PC-9 (cell line): Measurements from ENCODE around the gene ATF7IP. TPM values are rescaled to one million over a fixed set of nuclear protein-coding genes. Genes with fewer than 3 reads are reported as not detected.
"Not testable (repeated sequence)": the region's sequence is repeated elsewhere in the genome, so short reads cannot be mapped to it uniquely, and the experiment has no call there.

Source experiments
- BruUV-seq: library from RNA; stranded (reverse); fragments of 400-500 nt; replicated peaks from 2 replicates; lab custom pipeline; 2021; lab: Mats Ljungman, UMichigan
- CTCF ChIA-PET: fragments of 300-600 bp; sonication (Branson Sonifier 250); formaldehyde crosslinking; loops from one replicate; lab custom pipeline; 2022; ENCODE audit warnings: antibody characterized with exemption; lab: Charles Lee
- POLR2A ChIA-PET: fragments of 300-600 bp; sonication (Branson Sonifier 250); formaldehyde crosslinking; loops from one replicate; lab custom pipeline; 2022; ENCODE audit warnings: antibody characterized with exemption; ENCODE audit not compliant: unreplicated experiment; lab: Charles Lee
- DNase-seq, 2 experiments: peaks; one replicate each; pipeline versions ENCODE4 v3.0.0 to v3.0.0-alpha.2; 2015 to 2022; ENCODE audit warnings: mixed read lengths in 1 of 2
- H2AFZ ChIP-seq: fragments of 200-600 bp; sonication (generic); 2 replicates; pipeline ENCODE4 v1.8.1; 2017; ENCODE audit warnings: antibody characterized with exemption
- H3F3A ChIP-seq: fragments of 200-600 bp; sonication (generic); 2 replicates; pipeline ENCODE4 v1.8.1; 2017; ENCODE audit warnings: antibody characterized with exemption, mild to moderate bottlenecking, low read depth; ENCODE audit not compliant: insufficient read depth
- H3K27ac ChIP-seq: fragments of 200-600 bp; sonication (generic); 2 replicates; pipeline ENCODE4 v1.6.1; 2016; ENCODE audit warnings: mixed run types
- H3K27me3 ChIP-seq: fragments of 200-600 bp; sonication (generic); 2 replicates; pipeline ENCODE4 v1.6.1; 2016; ENCODE audit warnings: low read depth, mixed run types; ENCODE audit not compliant: insufficient read depth
- H3K36me3 ChIP-seq: fragments of 200-600 bp; sonication (generic); 2 replicates; pipeline ENCODE4 v1.6.1; 2016; ENCODE audit warnings: low read depth, mixed run types
- H3K4me1 ChIP-seq: fragments of 200-600 bp; sonication (generic); replicated peaks from 2 replicates; pipeline ENCODE4 v1.6.1; 2016; ENCODE audit warnings: mixed run types; ENCODE audit not compliant: insufficient read depth
- H3K4me2 ChIP-seq: fragments of 200-600 bp; sonication (generic); 2 replicates; pipeline ENCODE4 v1.6.1; 2017; ENCODE audit warnings: mixed run types
- H3K4me3 ChIP-seq: fragments of 200-600 bp; sonication (generic); 2 replicates; pipeline ENCODE4 v1.6.1; 2016; ENCODE audit warnings: mixed run types
- H3K79me2 ChIP-seq: fragments of 200-600 bp; sonication (generic); 2 replicates; pipeline ENCODE4 v1.6.1; 2017; ENCODE audit warnings: low read depth, mixed run types
- H3K9me2 ChIP-seq: fragments of 200-600 bp; sonication (generic); 2 replicates; pipeline ENCODE4 v1.8.1; 2017; ENCODE audit warnings: mild to moderate bottlenecking; ENCODE audit not compliant: insufficient read depth
- H3K9me3 ChIP-seq: fragments of 200-600 bp; sonication (generic); 2 replicates; pipeline ENCODE4 v1.8.1; 2016; ENCODE audit warnings: low read depth; ENCODE audit not compliant: insufficient read depth
- H4K20me1 ChIP-seq: fragments of 200-600 bp; sonication (generic); 2 replicates; pipeline ENCODE4 v1.8.1; 2017; ENCODE audit not compliant: insufficient read depth
- EZH2 ChIP-seq: fragments of 200-600 bp; sonication (generic); IDR thresholded peaks from 2 replicates; pipeline ENCODE4 v1.8.0; 2017; ENCODE audit warnings: antibody characterized with exemption, low read depth
- intact Hi-C: fragments of 100-400 bp; cut with micrococcal nuclease; formaldehyde crosslinking; loops from one replicate; pipeline ENCODE4 v1.10.0; 2022; ENCODE audit not compliant: unreplicated experiment
- total RNA-seq: library from RNA; stranded (reverse); gene quantifications from 2 replicates; pipeline ENCODE4 v1.2.3, GENCODE V29; 2021
- TF ChIP-seq, protein P1 (sequence below): fragments of 200-600 bp; sonication (generic); conservative IDR thresholded peaks from 2 replicates; pipeline ENCODE4 v1.6.1; 2017; ENCODE audit warnings: mixed run types, antibody characterized with exemption, mild to moderate bottlenecking, moderate library complexity

ATF7IP gene
- total RNA-seq, 1 experiment from 2014 or later = 94.7 TPM

- Histone ChIP-seq H3K9me2 (no peaks in the 10 kb centered on the region), H3K79me2 (peaks cover 98% of the 10 kb centered on the region), H4K20me1 (peaks cover 24% of the 10 kb centered on the region; the same call in 1 of the 2 replicates), H3K27me3 (no peaks in the 10 kb centered on the region), H3K27ac (no peak overlapping the region), H3K36me3 (no peaks in the 10 kb centered on the region), H3K4me2 (no peak overlapping the region), H3K9me3 (no peaks in the 10 kb centered on the region), H3F3A (peaks cover 3% of the 10 kb centered on the region), H2AFZ (no peak overlapping the region), H3K4me1 (peaks cover 9% of the 10 kb centered on the region; the same call in 1 of the 2 replicates), H3K4me3 (no peak overlapping the region)
- no peak for DNase-seq
- no TSS peak for BruUV-seq
- intact Hi-C loops = no loop called here
- TF ChIP-seq, protein P1, sequence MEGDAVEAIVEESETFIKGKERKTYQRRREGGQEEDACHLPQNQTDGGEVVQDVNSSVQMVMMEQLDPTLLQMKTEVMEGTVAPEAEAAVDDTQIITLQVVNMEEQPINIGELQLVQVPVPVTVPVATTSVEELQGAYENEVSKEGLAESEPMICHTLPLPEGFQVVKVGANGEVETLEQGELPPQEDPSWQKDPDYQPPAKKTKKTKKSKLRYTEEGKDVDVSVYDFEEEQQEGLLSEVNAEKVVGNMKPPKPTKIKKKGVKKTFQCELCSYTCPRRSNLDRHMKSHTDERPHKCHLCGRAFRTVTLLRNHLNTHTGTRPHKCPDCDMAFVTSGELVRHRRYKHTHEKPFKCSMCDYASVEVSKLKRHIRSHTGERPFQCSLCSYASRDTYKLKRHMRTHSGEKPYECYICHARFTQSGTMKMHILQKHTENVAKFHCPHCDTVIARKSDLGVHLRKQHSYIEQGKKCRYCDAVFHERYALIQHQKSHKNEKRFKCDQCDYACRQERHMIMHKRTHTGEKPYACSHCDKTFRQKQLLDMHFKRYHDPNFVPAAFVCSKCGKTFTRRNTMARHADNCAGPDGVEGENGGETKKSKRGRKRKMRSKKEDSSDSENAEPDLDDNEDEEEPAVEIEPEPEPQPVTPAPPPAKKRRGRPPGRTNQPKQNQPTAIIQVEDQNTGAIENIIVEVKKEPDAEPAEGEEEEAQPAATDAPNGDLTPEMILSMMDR = no peak
- TF ChIP-seq EZH2 = no peak
- ChIA-PET POLR2A (no interaction called here), CTCF (no interaction called here)
Observed at GRCh38 chr12:14399871-14400270, 34.4 kb downstream of the ATF7IP start.

DNA sequence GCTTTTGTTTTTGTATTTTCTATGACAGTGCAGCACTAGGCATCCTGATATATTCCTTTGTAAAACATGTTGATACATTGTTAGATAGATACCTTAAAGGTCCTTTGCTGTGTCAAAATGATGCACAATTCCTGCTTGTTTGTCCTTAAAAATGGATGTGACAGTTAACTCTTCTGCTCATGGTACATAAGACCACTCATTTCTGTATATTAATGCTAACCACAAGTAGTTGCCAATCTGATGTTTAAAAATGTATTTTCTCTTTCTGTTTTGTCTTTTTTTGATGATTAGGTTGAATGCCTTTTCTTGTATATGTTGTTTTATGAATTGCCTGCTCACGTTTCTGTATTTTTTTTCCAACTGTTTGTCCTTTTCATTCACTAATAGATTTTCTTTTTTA lies 35.1 kb downstream of the ATF7IP start:
- peaks cover 99% of the 10 kb centered on the region for H3K79me2 ChIP-seq
- H3K4me1 ChIP-seq = peaks cover 9% of the 10 kb centered on the region; the same call in 1 of the 2 replicates
- intact Hi-C loops = no loop called here
- DNase-seq = no peak
- H3K9me3 ChIP-seq = no peaks in the 10 kb centered on the region
- TF ChIP-seq EZH2 = no peak
- TF ChIP-seq, protein P1 = no peak
- H3K4me2 ChIP-seq = no peak overlapping the region
- H2AFZ ChIP-seq = no peak overlapping the region
- no peaks in the 10 kb centered on the region for H3K9me2 ChIP-seq
- no TSS peak for BruUV-seq
- no peaks in the 10 kb centered on the region for H3K27me3 ChIP-seq
- no peak overlapping the region for H3K27ac ChIP-seq
- POLR2A ChIA-PET = no interaction called here
- CTCF ChIA-PET = no interaction called here
- H4K20me1 ChIP-seq = peaks cover 24% of the 10 kb centered on the region; the same call in 1 of the 2 replicates
- peaks cover 4% of the 10 kb centered on the region for H3F3A ChIP-seq
- no peak overlapping the region for H3K4me3 ChIP-seq
- no peaks in the 10 kb centered on the region for H3K36me3 ChIP-seq

DNA sequence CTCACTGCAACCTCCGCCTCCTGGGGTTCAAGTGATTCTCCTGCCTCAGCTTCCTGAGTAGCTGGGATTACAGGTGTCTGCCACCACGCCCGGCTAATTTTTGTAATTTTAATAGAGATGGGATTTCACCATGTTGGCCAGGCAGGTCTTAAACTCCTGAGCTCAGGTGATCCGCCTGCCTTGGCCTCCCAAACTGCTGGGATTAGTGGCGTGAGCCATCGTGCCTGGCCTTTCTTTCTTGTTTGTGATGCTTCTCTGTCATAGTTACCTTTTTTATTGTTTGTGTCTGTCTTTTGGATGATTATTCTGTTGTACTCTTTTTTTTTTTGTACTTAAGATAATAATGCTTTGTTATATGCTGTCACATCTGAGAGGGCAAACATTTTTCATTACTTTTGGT lies 35.8 kb downstream of the ATF7IP start:
- H3K4me3 ChIP-seq, H3K9me3 ChIP-seq, H3K27me3 ChIP-seq, H2AFZ ChIP-seq, H3K27ac ChIP-seq, intact Hi-C loops, H3F3A ChIP-seq, H3K9me2 ChIP-seq, BruUV-seq, DNase-seq, H3K4me2 ChIP-seq, H3K36me3 ChIP-seq, H3K4me1 ChIP-seq: not testable (repeated sequence)
- POLR2A ChIA-PET = interaction anchor here (0.6 kb wide), 1 partner anchor 15 kb away, joined by 10 read pairs; no protein-coding TSS in a partner anchor
- Histone ChIP-seq H3K79me2 (peaks cover 100% of the 10 kb centered on the region), H4K20me1 (peaks cover 24% of the 10 kb centered on the region; the same call in 1 of the 2 replicates)
- CTCF ChIA-PET = interaction anchor here (0.7 kb wide), 1 partner anchor 111 kb away, joined by 5 read pairs; no protein-coding TSS in a partner anchor

- H3K27me3 ChIP-seq = no peaks in the 10 kb centered on the region
- peaks cover 9% of the 10 kb centered on the region; the same call in 1 of the 2 replicates for H3K4me1 ChIP-seq
- H3K36me3 ChIP-seq = no peaks in the 10 kb centered on the region
- H3F3A ChIP-seq = peaks cover 4% of the 10 kb centered on the region
- intact Hi-C loops = no loop called here
- H3K9me3 ChIP-seq = peaks cover 4% of the 10 kb centered on the region; the same call in 1 of the 2 replicates
- H3K4me3 ChIP-seq = no peak overlapping the region
- ChIA-PET POLR2A (interaction anchor here (0.8 kb wide), 1 partner anchor 1840 kb away, joined by 13 read pairs; the partner anchor contains the start of gene DUSP16), CTCF (no interaction called here)
- H4K20me1 ChIP-seq = peaks cover 24% of the 10 kb centered on the region; the same call in 1 of the 2 replicates
- H3K9me2 ChIP-seq = no peaks in the 10 kb centered on the region
- TF ChIP-seq EZH2 = no peak
- TF ChIP-seq, protein P1 = no peak
- no peak overlapping the region for H3K27ac ChIP-seq
- no TSS peak for BruUV-seq
- no peak for DNase-seq
- no peak overlapping the region; the same call in 1 of the 2 replicates for H3K4me2 ChIP-seq
- H2AFZ ChIP-seq = no peak overlapping the region
- peaks cover 99% of the 10 kb centered on the region for H3K79me2 ChIP-seq
Observed at GRCh38 chr12:14402697-14403096, 37.2 kb downstream of the ATF7IP start.
